Subcutaneous adipose tissue (tissue), 4 donors: ENCODE measurements around the gene CCBE1. TPM values are rescaled to one million over a fixed set of nuclear protein-coding genes. Genes with fewer than 3 reads are reported as not detected.

ENCODE experiments used
- total RNA-seq, 4 donors: library from RNA; depleted of rRNA; stranded (reverse); fragments of >200 nt; gene quantifications; one replicate each; pipeline ENCODE4 v1.1.0, GENCODE V29; 2016
- TF ChIP-seq, protein P1 (sequence below): fragments of 450-650 bp; IDR thresholded peaks from one replicate; pipeline ENCODE4 v1.5.1; 2016; ENCODE audit warnings: low read depth, mild to moderate bottlenecking, control low read depth, antibody characterized with exemption, moderate library complexity

Gene CCBE1
- total RNA-seq, 4 donors from 2014 or later: 2.6 to 12.4 (median 6.1) TPM

DNA sequence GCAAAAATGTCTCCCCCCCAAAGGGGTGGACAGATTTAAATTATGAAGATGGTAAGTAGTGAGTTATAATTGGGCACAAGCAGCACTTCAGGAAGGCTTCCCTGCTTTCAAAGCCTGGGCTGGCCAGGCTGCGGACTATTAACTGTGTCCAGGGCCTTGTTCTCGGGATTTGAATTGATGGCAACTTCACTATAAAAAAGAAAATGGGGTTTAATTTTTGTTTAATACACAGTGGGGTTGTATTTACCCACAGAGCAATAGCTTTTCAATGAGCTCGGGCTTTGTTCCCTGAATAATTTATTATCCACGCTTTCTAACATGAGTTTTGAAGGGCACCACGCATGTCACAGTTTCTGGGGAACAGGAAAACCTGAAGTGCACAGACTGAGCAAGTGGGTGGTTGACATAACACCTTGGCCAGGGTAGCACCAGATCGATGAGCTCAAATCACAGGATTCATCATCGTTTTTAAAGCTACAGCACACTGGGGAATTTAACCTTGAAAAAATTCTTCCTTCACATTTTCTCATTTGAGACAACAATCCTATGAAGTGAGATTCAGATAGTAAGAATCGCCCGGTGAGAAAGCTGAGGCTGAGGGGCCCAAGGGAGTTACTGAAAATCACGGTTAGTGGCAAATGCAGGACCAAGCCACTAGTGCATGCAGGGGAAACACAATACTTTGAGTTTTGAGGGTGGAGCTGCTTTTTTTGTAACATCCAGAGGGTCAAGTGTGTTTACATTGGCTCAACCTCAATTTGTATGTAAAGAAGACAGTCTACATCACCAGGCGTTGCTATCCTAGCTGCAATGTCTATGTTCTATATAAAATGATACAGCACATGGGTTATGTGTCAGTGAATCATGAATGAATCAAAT lies 309.3 kb downstream of the CCBE1 start:
- TF ChIP-seq, protein P1, sequence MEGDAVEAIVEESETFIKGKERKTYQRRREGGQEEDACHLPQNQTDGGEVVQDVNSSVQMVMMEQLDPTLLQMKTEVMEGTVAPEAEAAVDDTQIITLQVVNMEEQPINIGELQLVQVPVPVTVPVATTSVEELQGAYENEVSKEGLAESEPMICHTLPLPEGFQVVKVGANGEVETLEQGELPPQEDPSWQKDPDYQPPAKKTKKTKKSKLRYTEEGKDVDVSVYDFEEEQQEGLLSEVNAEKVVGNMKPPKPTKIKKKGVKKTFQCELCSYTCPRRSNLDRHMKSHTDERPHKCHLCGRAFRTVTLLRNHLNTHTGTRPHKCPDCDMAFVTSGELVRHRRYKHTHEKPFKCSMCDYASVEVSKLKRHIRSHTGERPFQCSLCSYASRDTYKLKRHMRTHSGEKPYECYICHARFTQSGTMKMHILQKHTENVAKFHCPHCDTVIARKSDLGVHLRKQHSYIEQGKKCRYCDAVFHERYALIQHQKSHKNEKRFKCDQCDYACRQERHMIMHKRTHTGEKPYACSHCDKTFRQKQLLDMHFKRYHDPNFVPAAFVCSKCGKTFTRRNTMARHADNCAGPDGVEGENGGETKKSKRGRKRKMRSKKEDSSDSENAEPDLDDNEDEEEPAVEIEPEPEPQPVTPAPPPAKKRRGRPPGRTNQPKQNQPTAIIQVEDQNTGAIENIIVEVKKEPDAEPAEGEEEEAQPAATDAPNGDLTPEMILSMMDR: no peak

DNA sequence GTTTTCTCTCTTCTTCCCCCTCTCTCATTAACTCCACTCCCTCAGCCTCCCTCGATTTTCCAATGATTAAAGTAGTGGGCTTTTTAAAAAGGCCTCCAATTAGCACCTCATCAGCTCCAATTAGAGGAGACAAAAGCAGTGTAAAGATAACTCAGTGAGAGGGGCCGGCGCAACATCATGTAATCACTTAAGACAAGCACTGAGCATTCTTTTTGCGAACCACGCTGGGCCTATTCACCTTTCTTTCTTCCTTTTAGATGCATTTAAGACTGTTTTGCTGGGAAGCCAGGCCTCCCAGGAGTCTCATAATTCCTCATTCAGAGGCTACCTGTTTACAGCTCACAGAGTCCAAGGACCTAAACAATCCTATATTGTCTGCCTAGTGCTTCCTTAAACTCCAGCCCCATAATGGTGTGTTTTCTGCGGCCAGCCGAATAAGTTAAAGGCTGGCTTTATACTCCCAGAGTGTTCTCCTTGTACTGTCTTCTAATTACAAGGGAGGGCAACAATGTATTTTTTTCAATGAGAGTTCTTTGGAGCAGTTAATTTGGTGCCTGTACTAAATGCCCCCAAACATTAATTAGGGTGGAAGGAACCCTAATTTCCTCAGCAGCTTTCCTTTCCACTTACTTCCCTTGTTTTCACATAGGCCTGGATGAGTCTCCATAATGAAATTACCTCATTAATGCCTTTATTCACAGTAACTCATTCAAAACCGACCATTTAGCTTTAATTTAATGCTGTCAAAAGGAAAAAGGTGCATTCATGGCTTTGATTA lies 310.1 kb downstream of the CCBE1 start:
- TF ChIP-seq, protein P1: no peak

- TF ChIP-seq, protein P1: no peak
Measured at GRCh38 chr18:59385191-59385590, 312.0 kb downstream of the CCBE1 start.

DNA sequence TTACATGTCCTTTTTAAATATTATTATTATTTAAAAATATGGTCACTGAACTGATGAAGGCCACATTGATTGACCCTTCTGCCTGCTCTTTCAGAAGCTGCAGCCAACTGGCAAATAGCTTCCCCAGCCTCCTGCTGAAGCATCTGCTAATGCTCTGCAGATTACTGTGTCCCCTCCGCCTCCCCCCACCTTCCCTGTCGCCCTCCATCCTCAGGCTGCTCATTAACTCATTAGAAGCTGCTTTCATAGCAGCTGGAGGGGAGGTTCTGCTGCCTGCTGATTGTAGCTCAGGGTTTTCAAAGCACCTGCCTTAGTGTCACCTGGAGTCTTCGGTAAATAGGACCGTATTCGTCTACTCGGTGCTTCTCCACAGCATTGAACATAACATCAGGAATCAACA lies 313.4 kb downstream of the CCBE1 start:
- TF ChIP-seq, protein P1: no peak

GRCh38 chr18:59382383-59382782 lies 314.8 kb downstream of the CCBE1 start:
- TF ChIP-seq, protein P1: no peak

- TF ChIP-seq, protein P1: no peak
Measured at GRCh38 chr18:59381949-59382348, 315.3 kb downstream of the CCBE1 start.

Other genes with a start within 250 kb of the CCBE1 start
- gene PMAIP1, start 202.6 kb upstream of the CCBE1 start, total RNA-seq: 1 to 10 TPM in 2 of 4 donors, under 1 TPM in 1, not detected in 1; 0.44 to 2.0 (median 1.4) TPM